ENCODE measurements around the gene PLEKHG4B.
"Not testable (repeated sequence)": the region's sequence is repeated elsewhere in the genome, so short reads cannot be mapped to it uniquely, and the experiment has no call there.

The PLEKHG4B gene

GRCh38 chr5:155651-156410 is 63.9 kb downstream of the PLEKHG4B start:
- no peak for DNase-seq (ENCODE audit: low spot score)

GRCh38 chr5:156411-157072 is 64.6 kb downstream of the PLEKHG4B start:
- no peak for DNase-seq (ENCODE audit: low spot score)

- DNase-seq (ENCODE audit: low spot score) = no peak
Observed at GRCh38 chr5:157126-157715, 65.3 kb downstream of the PLEKHG4B start.

- no peak for DNase-seq (ENCODE audit: low spot score)
Observed at GRCh38 chr5:157801-158200, 65.8 kb downstream of the PLEKHG4B start.

GRCh38 chr5:158807-159447 is 67.0 kb downstream of the PLEKHG4B start:
- no peak for DNase-seq (ENCODE audit: low spot score)

- no peak for DNase-seq (ENCODE audit: low spot score)
Observed at GRCh38 chr5:159448-160172, 67.6 kb downstream of the PLEKHG4B start.

GRCh38 chr5:160173-160510 is 68.2 kb downstream of the PLEKHG4B start:
- no peak for DNase-seq (ENCODE audit: low spot score)

- no peak for DNase-seq (ENCODE audit: low spot score)
Observed at GRCh38 chr5:160921-161802, 69.2 kb downstream of the PLEKHG4B start.

- DNase-seq (ENCODE audit: low spot score) = no peak
Observed at GRCh38 chr5:161803-162110, 69.8 kb downstream of the PLEKHG4B start.

- no peak for DNase-seq (ENCODE audit: low spot score)
Observed at GRCh38 chr5:162190-162564, 70.2 kb downstream of the PLEKHG4B start.

- DNase-seq (ENCODE audit: low spot score) = no peak
Observed at GRCh38 chr5:162565-163337, 70.8 kb downstream of the PLEKHG4B start.

- no peak for DNase-seq (ENCODE audit: low spot score)
Observed at GRCh38 chr5:163338-163620, 71.3 kb downstream of the PLEKHG4B start.

GRCh38 chr5:163841-164240 is 71.9 kb downstream of the PLEKHG4B start:
- DNase-seq (ENCODE audit: low spot score) = no peak

GRCh38 chr5:164244-164643 is 72.3 kb downstream of the PLEKHG4B start:
- DNase-seq (ENCODE audit: low spot score) = no peak

- not testable (repeated sequence) for DNase-seq (ENCODE audit: low spot score)
Observed at GRCh38 chr5:164783-165182, 72.8 kb downstream of the PLEKHG4B start.

- DNase-seq (ENCODE audit: low spot score) = no peak
Observed at GRCh38 chr5:166441-167372, 74.7 kb downstream of the PLEKHG4B start.

- DNase-seq (ENCODE audit: low spot score) = no peak
Observed at GRCh38 chr5:167511-167910, 75.5 kb downstream of the PLEKHG4B start.

GRCh38 chr5:167982-168660 is 76.2 kb downstream of the PLEKHG4B start:
- DNase-seq (ENCODE audit: low spot score) = no peak

GRCh38 chr5:169071-169727 is 77.2 kb downstream of the PLEKHG4B start:
- no peak for DNase-seq (ENCODE audit: low spot score)

Measured in pons (tissue), 1 donor.